BJ (cell line): ENCODE measurements around the gene ZNF616. TPM values are rescaled to one million over a fixed set of nuclear protein-coding genes. Genes with fewer than 3 reads are reported as not detected.

Source experiments
- CTCF ChIA-PET: fragments of 350-600 bp; formaldehyde crosslinking; extraction: SDS; loops from one replicate; lab custom pipeline; 2021; ENCODE audit warnings: antibody characterized with exemption, inconsistent platforms; lab: Yijun Ruan, JAX
- POLR2A ChIA-PET: fragments of 300-600 bp; sonication (Branson Sonifier 250); formaldehyde crosslinking; extraction: SDS; loops from one replicate; lab custom pipeline; 2021; ENCODE audit warnings: antibody characterized with exemption; lab: Charles Lee
- DNase-seq: peaks from one replicate; pipeline ENCODE4 v3.0.0-alpha.2; 2011; ENCODE audit warnings: low read depth
- H3K27me3 ChIP-seq: 2 replicates; pipeline ENCODE4 v1.6.0; 2011; ENCODE audit warnings: low read length; ENCODE audit not compliant: control insufficient read depth, insufficient read depth
- H3K36me3 ChIP-seq: 2 replicates; pipeline ENCODE4 v1.5.1; 2011; ENCODE audit warnings: low read length; ENCODE audit not compliant: control insufficient read depth, insufficient read depth
- H3K4me3 ChIP-seq: 2 replicates; pipeline ENCODE4 v1.5.1; 2011; ENCODE audit warnings: low read depth, mild to moderate bottlenecking, control low read depth, low read length
- polyA minus RNA-seq: library from RNA; depleted of rRNA, polyadenylated mRNA; stranded (reverse); fragments of >200 nt; gene quantifications from 2 replicates; pipeline ENCODE4 v1.2.3, GENCODE V29; 2011; rRNA and poly(A)+ RNA removed
- polyA plus RNA-seq: library from polyadenylated mRNA; depleted of rRNA; stranded (reverse); fragments of >200 nt; gene quantifications from 2 replicates; pipeline ENCODE4 v1.2.3, GENCODE V29; 2011; rRNA removed
- TF ChIP-seq, protein P1 (sequence below): IDR thresholded peaks from 2 replicates; pipeline ENCODE4 v1.5.1; 2011; ENCODE audit warnings: low read depth, mild to moderate bottlenecking, control low read depth, inconsistent platforms, low read length, moderate library complexity; ENCODE audit not compliant: insufficient read depth

ZNF616 gene
- polyA plus RNA-seq = 2.6 and 3.1 TPM in 2 replicates
- 3.2 and 5.2 TPM in 2 replicates for polyA minus RNA-seq

DNA sequence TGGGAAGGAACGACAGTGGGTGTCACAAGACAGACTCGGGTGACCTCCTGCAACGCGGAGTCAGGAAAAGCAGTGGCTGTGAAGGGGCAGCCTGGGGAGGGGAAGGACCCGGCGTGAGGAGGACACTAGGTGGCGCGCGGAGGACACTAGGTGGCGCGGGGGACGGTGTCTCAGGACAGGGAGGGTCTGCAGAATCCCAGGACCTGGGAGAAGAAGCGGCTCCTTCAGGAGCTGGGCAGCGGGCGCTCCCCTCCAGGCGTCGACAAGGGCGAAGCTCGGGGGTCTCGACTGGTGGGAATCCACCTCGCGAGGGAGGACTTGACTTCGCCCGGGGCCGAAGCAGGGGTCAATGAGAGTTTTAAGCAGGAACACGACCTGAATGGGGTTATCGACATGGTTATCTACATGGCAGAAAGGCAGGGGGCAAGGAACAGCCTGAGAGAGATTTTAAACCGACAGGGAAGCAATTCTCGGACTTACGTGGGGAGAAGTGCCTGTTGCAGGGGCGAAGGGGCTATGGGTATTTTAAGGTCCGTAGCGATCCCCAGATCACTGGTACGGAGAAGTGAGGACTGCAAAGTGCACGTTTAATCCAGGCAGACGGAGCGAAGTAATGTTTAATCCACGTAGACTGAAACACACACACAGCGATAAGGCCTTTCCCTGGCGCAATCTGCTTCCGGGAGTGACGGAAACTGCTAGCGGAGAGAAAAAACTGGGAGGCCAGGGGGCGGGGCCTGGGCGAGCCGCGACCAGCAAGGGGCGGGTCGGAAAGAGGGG, at the start of gene ZNF616:
Gene ZNF616 (minus strand): TSS at position 687 of the 780 bp plus-strand sequence. CDS start 9,426 bp downstream, outside the sequence.
- ChIA-PET POLR2A (no interaction called here), CTCF (interaction anchor here (0.6 to 3.0 kb wide), 14 partner anchors 9 to 98 kb away, joined by 3 to 21 read pairs (median 4); partner anchors contain the start of gene ZNF836)
- Histone ChIP-seq H3K4me3 (peak within 1 kb of the TSS; percentile 79), H3K36me3 (no peaks in the 10 kb centered on the region), H3K27me3 (no peaks in the 10 kb centered on the region)
- TF ChIP-seq, protein P1, sequence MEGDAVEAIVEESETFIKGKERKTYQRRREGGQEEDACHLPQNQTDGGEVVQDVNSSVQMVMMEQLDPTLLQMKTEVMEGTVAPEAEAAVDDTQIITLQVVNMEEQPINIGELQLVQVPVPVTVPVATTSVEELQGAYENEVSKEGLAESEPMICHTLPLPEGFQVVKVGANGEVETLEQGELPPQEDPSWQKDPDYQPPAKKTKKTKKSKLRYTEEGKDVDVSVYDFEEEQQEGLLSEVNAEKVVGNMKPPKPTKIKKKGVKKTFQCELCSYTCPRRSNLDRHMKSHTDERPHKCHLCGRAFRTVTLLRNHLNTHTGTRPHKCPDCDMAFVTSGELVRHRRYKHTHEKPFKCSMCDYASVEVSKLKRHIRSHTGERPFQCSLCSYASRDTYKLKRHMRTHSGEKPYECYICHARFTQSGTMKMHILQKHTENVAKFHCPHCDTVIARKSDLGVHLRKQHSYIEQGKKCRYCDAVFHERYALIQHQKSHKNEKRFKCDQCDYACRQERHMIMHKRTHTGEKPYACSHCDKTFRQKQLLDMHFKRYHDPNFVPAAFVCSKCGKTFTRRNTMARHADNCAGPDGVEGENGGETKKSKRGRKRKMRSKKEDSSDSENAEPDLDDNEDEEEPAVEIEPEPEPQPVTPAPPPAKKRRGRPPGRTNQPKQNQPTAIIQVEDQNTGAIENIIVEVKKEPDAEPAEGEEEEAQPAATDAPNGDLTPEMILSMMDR = peak; percentile 80
- DNase-seq = peak; percentile 51

DNA sequence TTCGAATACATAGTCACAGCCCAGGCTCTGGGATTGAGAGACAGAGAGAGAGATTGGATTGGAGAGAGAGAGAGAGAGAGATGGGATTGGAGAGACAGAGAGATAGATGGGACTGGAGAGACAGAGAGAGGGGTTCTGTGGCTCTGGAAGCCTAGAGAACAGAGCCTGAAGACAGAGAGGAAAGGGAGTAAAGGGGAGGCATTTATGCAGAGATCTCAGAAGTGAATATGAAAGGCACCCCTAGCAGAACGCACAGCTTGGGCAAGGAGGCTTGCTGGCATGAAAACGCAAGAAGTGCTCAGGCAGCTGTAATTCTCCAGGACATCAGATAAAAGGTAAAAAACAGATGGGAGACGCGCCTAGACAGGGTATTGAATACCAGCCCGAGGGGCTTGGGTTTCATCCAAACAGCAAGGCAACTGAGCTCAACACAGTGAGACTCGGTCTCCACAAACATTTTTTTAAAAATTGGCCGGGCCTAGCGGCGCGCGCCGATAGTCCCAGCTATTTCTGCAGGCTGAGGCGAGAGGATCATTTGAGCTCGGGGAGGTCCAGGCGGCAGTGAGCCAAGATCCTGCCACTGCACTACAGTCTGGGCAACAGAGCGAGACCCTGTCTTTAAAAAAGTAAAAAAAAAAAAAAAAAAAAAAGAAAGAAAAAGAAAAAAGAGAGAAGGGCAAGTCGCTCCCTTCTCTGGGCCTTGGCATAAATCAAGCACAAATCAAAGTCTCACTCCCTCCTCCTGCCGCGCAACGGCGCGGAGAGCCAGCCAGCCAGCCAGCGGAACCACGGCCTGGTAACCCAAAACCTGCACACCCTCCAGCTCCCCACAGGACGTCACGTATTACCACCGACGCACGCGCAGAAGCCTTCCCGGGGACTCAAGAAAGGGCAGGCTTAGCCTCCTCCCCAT, 49.3 kb upstream of the ZNF616 start:
- Histone ChIP-seq H3K27me3 (no peaks in the 10 kb centered on the region), H3K4me3 (peak overlapping the region; percentile 46), H3K36me3 (peaks cover 4% of the 10 kb centered on the region)
- DNase-seq = no peak
- POLR2A ChIA-PET = interaction anchor here (0.8 to 0.9 kb wide), 2 partner anchors 18 to 49 kb away, joined by 3 read pairs; partner anchors contain the start of gene ZNF836
- CTCF ChIA-PET = interaction anchor here (0.7 to 1.6 kb wide), 4 partner anchors 10 to 50 kb away, joined by 3 to 6 read pairs (median 4); partner anchors contain the start of gene ZNF616
- TF ChIP-seq, protein P1 = no peak

DNA sequence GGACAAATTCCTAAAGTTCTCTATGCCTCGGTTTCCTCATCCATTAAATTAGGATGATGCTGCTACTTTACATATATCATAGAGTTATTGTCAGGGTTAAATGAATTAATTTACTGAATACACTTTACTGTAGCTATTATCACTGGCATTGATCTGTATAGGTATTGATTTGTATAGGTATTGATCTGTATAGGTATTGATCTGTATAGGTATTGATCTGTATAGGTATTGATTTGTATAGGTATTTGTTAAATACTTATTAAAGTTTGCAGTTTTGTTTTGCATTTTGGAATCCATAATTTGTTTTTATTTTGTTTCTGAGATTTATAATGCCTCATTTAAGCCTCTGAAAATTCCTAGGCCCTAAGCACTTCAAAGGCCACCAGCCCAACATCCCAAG, 47.7 kb upstream of the ZNF616 start:
- H3K4me3 ChIP-seq = no peak overlapping the region
- no peaks in the 10 kb centered on the region for H3K36me3 ChIP-seq
- TF ChIP-seq, protein P1 = no peak
- ChIA-PET CTCF (no interaction called here), POLR2A (no interaction called here)
- H3K27me3 ChIP-seq = no peaks in the 10 kb centered on the region
- no peak for DNase-seq

DNA sequence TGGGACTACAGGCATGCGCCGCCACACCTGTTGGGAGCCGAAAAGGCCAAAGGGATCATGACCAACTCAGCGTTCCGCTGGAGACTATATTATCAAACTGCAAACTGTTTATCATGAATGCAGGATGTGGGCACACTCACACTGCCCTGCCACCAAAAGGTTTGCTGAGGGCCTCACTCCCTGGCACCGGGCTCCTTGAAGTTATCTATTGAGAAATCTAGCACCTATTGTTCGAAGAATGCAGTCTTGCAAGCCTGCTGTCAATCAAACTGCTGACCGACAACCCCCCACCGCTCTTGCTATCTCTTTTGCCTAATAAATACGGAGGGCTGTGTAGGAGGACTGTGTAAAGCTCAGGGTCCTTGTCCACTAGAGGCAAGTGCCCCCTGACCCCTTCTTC, 36.8 kb upstream of the ZNF616 start:
- ChIA-PET POLR2A (interaction anchor here (0.6 kb wide), 1 partner anchor 154 kb away, joined by 8 read pairs; no protein-coding TSS in a partner anchor), CTCF (no interaction called here)
- TF ChIP-seq, protein P1 = no peak
- Histone ChIP-seq H3K4me3 (no peak overlapping the region), H3K36me3 (no peaks in the 10 kb centered on the region), H3K27me3 (no peaks in the 10 kb centered on the region)
- no peak for DNase-seq
